H1 (cell line): ENCODE measurements around the gene NR2E1. TPM values are rescaled to one million over a fixed set of nuclear protein-coding genes. Genes with fewer than 3 reads are reported as not detected.

Experiments
- RNF2 ChIP-seq: fragments of 200-900, 300-1000 bp; sonication (generic); IDR thresholded peaks from 2 replicates; pipeline ENCODE4 v1.7.1; 2016; ENCODE audit warnings: borderline replicate concordance, low read depth, mild to moderate bottlenecking, antibody characterized with exemption, low read length; ENCODE audit not compliant: poor library complexity, severe bottlenecking; ENCODE audit errors: missing control alignments
- polyA plus RNA-seq, 7 experiments: library from polyadenylated mRNA; depleted of rRNA in 3 of 7; stranded (reverse) in 5 of 7; unstranded in 2 of 7; fragments of >200 nt in 5 of 7; fragments of 200-250 nt in 2 of 7; gene quantifications; 1 replicate in 5 of 7; 2 replicates in 1 of 7; 4 replicates in 1 of 7; pipeline versions ENCODE4 v1.2.1 to v1.2.3, GENCODE V29; 2011 to 2013; ENCODE audit warnings: missing spikeins in 2 of 7, mixed read lengths in 2 of 7
- total RNA-seq: library from RNA; stranded (reverse); fragmentation: NEBNext Ultra II Directional; extraction: Animal tissue kit (Norgen Biotek cat#: 25700); gene quantifications from 2 replicates; pipeline ENCODE4 v1.2.1, GENCODE V29; 2021

NR2E1 gene
- total and polyA plus RNA-seq, 2 of the 8 experiments (the other 6 are each of a cell fraction or from before 2014, with no cell fraction given): not detected

DNA sequence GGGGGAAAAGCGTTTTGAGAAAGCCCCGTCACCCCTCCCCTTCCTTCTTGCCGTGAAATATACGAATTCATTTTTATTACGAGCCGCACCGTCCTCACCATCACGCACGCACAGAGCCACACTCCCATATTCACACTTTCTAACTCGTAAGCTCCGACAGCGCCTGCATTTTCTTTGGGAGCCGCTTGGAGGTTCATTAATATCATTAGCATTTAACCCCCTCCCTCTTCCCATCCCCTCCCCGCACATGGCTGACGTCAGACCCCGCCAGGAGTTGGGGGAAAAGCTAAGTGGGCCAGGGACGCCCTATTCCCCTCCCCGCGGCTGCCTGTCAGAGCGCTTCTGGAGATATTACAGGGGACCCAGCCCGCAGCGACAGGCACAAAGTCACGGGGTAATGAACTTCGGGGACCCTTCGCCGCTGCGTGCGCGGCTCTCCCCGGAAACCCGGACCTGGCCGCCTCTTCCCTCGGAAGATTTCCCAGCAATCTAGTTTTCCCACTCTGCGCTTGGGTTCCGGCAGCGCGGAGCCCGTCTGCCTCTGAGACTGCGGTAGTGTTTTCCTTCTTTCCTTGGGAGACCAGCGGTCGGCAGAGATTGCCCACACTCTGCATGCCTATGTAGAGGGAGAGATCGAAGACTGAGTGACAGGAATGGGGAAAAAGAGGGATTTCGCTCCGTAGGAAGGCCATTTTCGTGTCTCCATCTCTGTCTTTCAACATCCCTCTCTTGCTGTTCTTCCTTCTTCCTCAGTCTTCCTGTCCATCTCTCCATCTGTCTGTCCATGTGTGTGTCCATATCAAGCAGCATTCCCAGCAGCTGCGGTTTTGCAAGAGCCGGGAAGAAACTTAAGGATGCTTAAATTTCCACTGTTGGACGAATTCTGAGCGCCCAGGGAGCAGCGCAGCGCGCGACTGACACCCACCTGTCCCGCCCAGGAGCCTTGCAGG is at the start of gene NR2E1 (continued):
- peak; percentile 92 for TF ChIP-seq RNF2
